Measurements from ENCODE around the gene POLE2.

POLE2 gene

DNA sequence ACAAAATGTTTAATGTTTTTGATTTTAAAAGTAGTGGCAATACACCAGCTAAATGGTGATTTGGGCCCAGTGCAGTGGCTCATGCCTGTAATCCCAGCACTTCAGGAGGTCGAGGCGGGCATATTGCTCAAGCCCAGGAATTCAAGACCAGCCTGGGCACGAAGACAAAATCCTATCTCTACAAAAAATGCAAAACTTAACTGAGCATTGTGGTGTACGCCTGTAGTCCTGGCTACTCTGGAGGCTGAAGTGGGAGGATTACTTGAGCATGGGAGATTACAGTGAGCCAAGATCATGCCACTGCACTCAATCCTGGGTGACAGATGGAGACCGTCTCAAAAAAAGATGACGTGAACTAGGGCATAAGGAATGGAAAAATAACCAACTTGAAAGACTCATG lies 72.2 kb downstream of the POLE2 start:
- DNase-seq: no peak

DNA sequence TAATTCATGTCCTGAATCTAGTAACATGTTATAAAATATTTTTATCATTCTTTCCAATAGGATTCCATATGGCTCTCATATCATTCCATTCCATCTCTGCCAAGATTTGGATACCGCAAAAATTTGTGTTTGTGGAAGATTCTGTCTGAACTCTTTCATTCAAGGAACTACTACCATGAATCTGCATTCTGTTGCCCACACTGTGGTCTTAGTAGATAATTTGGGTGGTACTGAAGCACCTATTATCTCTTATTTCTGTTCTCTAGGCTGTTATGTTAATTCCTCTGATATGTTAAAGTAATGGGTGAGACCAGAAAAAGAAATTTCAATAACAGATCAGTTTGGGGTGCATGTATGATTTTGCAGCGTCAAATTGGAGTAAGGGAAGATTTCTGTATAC lies 73.8 kb downstream of the POLE2 start:
- no peak for DNase-seq

DNA sequence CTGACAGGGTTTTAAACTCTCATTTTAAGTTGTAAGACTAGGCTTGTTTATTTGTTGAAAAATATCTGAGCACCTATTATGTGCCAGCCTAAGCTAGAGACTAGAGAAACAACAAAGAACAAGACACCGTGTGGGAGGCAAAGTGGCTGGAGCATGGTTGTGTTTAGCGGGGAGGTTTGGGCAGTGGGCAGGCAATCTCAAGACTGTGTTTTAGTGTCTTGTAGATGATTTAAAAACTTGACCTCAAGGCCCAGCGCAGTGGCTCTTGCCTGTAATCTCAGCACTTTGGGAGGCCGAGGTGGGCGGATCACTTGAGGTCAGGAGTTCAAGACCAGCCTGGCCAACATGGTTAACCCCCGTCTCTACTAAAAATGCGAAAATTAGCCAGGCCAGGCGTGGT lies 75.3 kb downstream of the POLE2 start:
- no peak for DNase-seq

DNA sequence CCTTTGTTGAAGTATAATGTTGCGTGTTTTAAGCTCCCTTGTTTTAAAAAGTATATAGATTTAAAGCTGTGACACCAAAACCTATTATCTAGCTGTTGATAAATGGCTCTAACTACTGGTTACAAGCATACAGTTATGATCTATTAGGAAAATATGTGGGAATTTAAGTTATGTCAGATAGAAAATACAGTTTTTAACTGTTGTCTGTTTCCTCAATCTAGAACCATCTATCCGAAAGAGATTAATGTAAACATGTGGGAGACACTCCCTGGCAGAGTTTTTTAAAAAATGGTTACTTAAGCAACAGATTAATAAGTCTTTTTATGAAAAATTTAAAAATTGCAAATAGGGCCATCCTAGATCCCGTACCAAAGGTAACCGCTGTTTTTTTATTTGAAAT lies 75.8 kb downstream of the POLE2 start:
- no peak for DNase-seq

DNA sequence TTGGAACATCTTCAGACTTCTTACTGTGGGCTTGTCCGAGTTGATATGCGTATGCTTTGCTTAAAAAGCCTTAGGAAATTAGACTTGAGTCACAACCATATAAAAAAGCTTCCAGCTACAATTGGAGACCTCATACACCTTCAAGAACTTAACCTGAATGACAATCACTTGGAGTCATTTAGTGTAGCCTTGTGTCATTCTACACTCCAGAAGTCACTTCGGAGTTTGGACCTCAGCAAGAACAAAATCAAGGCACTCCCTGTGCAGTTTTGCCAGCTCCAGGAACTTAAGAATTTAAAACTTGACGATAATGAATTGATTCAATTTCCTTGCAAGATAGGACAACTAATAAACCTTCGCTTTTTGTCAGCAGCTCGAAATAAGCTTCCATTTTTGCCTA lies 80.4 kb downstream of the POLE2 start:
- DNase-seq: no peak

DNA sequence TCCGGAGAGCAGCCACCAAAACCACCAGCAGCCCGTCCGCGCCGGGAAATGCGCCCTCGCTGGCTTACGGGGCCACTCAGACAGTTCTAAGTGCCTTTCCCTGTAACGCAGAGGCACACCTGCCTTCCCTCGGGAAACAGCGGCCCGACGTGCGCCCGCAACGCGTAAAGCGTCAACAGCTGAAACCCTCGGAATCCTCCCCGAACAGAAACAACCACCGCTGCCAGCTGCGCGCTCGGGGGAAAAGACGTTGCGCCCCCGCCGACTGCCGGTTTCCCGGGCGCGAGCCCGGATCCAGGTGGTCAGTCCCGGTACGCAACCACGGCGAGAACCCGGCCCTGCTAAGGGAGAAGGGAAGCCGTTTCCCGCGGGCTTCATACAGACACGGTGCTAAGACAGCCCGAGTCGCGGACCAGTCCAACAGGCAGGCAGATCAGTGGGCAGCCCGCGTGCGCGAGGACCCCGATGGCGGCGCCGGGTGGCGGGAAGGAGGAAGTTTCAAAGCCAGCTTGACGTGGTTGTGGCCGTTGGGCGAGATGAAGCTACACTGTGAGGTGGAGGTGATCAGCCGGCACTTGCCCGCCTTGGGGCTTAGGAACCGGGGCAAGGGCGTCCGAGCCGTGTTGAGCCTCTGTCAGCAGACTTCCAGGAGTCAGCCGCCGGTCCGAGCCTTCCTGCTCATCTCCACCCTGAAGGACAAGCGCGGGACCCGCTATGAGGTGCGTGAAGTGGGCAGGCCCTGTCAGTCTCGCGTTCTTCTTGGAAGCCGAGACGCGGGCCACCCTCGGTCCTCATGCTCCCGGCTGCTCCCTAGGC lies 89.3 kb downstream of the POLE2 start, which contains the start of gene LRR1:
Gene LRR1, plus strand, starts transcription at position 456 of the 816 bp plus-strand sequence. Its CDS starts 81 bp downstream, at position 537.
- peak; percentile 90 for DNase-seq

DNA sequence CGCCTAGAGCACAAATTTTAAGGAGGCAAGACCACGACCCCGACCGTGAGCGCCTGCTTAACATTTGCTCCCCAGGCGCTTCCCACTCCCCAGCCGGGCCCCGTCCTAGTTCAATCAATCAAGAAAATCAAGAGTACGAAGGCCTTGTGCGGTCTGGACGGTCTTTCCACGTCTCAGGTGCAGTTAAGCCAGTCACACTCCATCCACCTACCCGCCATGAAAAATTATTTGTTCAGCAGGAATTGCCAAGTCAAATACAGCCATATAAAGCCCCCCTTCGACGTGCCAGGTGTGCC lies 89.9 kb downstream of the POLE2 start:
- no peak for DNase-seq

DNA sequence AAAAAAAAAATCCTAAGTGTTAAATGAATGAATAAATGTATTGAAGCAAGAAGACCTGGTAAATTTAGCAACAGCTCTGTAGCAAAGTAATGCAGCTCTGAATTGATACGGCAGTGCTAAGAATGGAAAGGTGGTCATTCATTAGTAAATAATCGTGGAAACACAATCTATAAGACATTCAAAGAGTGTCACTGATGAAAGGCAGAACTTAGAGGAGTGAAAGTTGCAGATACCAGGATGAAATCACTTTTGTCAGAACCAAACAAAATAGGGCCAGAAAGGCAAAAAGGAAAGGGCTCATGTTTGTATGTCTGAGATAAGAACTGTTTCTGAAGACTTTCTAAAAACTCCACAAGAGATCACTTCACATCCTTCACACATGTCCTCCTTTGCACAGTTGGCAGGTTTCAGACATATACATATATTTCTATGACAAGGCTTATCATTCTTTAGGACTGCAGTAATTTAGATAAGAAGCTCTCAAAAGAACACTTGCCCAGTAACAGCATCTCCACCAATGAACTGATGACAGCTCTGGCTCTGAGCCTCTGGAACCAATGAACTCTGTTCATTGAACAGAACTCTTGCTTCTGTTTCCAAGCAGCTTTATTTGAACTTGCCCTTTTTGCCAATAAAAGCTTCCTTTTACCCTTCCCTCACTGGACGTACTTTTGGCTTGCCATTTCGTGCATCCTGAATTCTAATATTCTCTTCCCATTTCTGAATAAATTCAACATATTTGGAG lies 93.5 kb downstream of the POLE2 start:
- DNase-seq: no peak

All from activated CD4-positive, alpha-beta T cell treated with anti-CD3 and anti-CD28 coated beads, Interleukin-10, Interleukin-2, amounts not matched to agents 100 ng/mL and 50 ng/mL, durations not matched to agents 16 hours and 8 hours (primary cell).